ENCODE results near the gene RAB36.

RAB36 gene

GRCh38 chr22:23213581-23214334 is 68.5 kb downstream of the RAB36 start:
- TF ChIP-seq POLR2A (IDR thresholded peaks at IDR 0.05; ENCODE audit: extremely low read depth, insufficient read length) (no peak), CTCF (IDR thresholded peaks at IDR 0.05; ENCODE audit: low read depth, low read length) (no peak), MYC (IDR thresholded peaks at IDR 0.05; ENCODE audit: low read depth, low read length) (no peak), MAX (IDR thresholded peaks at IDR 0.05; ENCODE audit: low read depth, low read length) (no peak)
- no peak for DNase-seq (ENCODE audit: low read depth)

More at GRCh38 chr22:23213581-23214334, 68.5 kb downstream of the RAB36 start:
- no peak overlapping the region for H3K4me3 ChIP-seq (ENCODE audit: low read depth, low read length)
